Left ventricle myocardium superior (tissue), 1 donor: Measurements from ENCODE around the gene SLX9. TPM values are rescaled to one million over a fixed set of nuclear protein-coding genes. Genes with fewer than 3 reads are reported as not detected.
A peak's percentile ranks its signal among the peaks of the same experiment; 100 is the strongest.

Experiments
- ATAC-seq: fragments of 200-7000 bp; cut with Tn5 transposase; one replicate; pipeline ENCODE4 v1.9.1; 2020; ENCODE audit warnings: mild to moderate bottlenecking, moderate library complexity
- DNase-seq: peaks from one replicate; pipeline ENCODE4 v3.0.0-alpha.2; 2020
- intact Hi-C: fragments of 100-400 bp; cut with micrococcal nuclease; formaldehyde crosslinking; loops from one replicate; pipeline ENCODE4 v1.11.0; 2022
- long read RNA-seq: library from polyadenylated mRNA; unstranded; transcript quantifications from one replicate; pipeline ENCODE4 v2.0.0, GENCODE V29; 2021
- total RNA-seq: library from RNA; stranded (reverse); fragmentation: NEBNext Ultra II Directional; extraction: Animal tissue kit (Norgen Biotek cat#: 25700); gene quantifications from one replicate; pipeline ENCODE4 v1.2.1, GENCODE V29; 2021
- donor health status: DM: no; HTN: yes; CAD: no; lungs with severe emphysema.

Gene SLX9
- total RNA-seq = 69.9 TPM
- long read RNA-seq, transcript FAM207A-201 (6 exons, 927 nt) = minor isoform, 11 of 57 reads
- long read RNA-seq, transcript FAM207A-202 (6 exons, 880 nt) = major isoform, 13 of 57 reads
- long read RNA-seq, partial matches to known transcripts = 13 of 57 reads
- long read RNA-seq, other reads (novel, unspliced or antisense) = 20 of 57 reads

DNA sequence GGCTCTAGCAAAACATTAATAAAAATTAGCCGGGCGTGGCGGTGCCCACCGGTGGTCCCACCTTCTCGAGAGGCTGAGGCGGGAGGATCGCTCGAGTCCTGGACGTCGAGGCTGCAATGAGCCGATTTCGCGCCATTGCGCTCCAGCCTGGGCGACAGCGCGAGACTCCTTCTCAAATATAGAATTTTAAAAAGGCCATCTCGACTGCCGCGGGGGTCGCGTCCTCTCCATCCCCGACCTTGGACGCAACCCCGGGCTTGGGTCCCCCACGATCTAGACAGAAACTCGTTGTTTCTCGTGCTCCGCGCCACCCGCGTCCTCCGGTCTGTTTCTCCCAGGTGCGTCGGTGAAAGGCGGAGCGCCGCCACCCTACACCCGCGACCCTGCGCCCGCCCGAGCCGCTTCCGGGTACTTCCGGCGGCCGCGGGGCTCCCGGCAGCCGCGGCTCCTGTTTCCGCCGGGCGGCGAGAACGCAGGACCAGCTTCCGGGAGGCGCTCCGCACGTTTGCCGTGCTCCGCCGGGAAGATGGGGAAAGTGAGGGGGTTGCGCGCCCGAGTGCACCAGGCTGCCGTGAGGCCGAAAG lies at the start of gene SLX9:
Gene SLX9 (plus strand): TSS at position 498 of the 584 bp plus-strand sequence. CDS start 29 bp downstream, at position 527.
- DNase-seq (peak; percentile 89), ATAC-seq (peak; percentile 90)
- intact Hi-C loops = no loop called here

GRCh38 chr21:44890338-44890931 lies 49.4 kb upstream of the SLX9 start:
- intact Hi-C loops = no loop called here
- DNase-seq = peak; percentile 29
- no peak for ATAC-seq

- no peak for ATAC-seq
- peak; percentile 23 for DNase-seq
- intact Hi-C loops = no loop called here
Observed at GRCh38 chr21:44890961-44891541, 48.8 kb upstream of the SLX9 start.

DNA sequence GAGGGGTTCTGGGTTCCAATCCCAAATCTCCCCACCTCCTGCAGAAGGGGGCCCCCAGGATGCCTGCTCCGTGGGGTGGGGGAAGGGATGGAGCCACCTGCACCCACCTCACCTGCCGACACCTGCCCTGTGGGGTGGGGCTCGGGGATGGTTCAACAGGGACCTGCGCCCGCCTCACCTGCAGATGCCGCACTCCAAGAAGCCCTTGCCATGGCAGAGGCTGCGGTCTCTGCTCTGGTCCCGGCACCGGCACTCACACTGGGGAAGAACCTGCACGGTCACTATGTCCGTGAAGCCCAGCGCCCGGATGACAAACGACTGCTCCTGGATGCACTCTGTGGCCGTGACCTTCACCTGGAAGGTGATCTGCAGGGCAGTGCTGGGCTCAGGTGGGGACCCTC lies 48.2 kb upstream of the SLX9 start:
- DNase-seq = peak; percentile 23
- no peak for ATAC-seq
- intact Hi-C loops = no loop called here

DNA sequence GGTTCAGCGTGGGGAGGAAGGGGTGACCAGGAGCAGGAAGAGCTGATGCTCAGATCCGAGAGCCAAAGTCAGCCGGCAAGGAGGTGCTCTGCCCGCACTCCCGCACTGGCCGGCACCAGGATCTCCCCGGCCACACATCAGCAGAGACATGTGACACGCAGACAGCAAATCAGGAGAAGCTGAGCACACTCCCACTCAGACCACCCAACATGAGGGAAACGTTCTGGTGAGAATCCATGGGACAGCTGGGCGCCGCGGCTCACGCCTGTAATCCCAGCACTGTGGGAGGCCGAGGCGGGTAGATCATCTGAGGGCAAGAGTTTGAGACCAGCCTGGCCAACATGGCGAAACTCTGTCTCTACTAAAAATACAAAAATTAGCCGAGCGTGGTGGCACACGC lies 47.7 kb upstream of the SLX9 start:
- DNase-seq = peak; percentile 12
- no peak for ATAC-seq
- intact Hi-C loops = no loop called here

DNA sequence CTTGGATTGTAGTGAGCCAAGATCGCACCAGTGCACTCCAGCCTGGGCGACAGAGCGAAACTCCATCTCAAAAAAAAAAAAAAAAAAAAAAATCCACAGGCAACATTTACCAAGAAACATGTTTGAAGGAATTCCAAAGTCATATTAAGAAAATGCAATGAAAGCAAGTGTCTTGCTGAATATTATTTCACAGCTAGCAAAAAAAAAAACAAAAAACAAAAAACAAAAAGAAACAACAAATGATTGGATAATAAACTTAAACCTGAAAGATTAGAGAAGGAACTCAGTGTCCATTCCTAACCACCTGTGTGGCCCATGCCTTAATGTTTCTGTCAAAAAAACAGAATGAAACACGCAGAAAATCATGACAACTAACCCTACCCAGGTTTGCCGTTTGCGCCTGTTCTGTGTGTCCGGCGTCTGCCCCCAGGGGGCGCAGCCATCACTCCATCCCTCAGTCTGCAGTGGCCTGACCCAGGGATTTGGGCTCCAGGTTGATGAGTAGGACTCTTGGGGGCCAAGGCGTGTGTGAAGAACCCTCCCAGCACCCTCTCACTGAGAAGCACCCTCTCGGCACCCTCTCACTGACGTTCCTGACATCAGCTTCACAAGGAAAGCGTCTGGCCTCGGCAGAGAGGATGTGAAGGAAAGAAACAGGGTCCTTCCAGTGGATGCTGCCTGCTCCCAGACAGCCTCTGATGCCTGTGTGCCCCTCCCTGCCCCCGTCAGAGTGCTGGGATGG lies 47.1 kb upstream of the SLX9 start:
- DNase-seq = peak; percentile 86
- peak; percentile 74 for ATAC-seq
- intact Hi-C loops = no loop called here

- intact Hi-C loops = no loop called here
- DNase-seq (no peak), ATAC-seq (no peak)
Observed at GRCh38 chr21:44893278-44893556, 46.6 kb upstream of the SLX9 start.

DNA sequence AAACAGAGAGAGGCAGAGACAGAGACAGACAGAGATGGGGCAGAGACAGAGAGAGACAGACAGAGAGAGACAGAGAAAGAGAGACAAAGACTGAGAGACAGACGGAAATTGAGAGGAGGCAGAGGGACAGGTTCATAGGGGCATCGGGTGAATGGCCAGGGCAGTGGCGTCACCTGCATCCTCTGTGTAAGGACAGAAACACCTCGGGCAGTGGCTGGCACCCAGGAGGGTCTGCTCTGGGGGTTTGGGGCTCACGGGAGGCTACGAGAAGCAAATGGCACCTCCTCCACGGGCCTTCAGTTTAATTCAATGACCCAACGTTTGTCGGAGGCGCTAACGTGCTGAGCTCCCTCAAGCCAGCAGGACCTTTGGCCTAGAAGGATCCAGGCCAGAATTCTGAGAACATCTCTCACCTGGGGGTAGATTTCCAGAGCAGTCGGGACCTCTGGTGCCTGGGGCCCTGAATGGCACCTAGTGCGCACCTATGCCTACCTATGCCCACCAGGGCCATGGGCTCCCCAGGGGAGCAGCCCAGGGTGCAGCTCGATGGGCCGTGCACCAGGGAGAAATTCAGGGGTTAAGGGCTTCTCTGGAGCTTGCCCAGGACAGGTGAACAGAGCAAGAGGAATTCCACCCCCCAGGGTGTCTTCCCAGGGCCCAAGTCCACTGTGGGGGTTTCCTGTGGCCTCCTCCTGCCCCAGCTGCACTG lies 45.7 kb upstream of the SLX9 start:
- no peak for ATAC-seq
- DNase-seq = peak; percentile 17

GRCh38 chr21:44894687-44895302 lies 45.0 kb upstream of the SLX9 start:
- DNase-seq (peak; percentile 15), ATAC-seq (no peak)
- intact Hi-C loops = no loop called here

More for the DNA sequence above, 45.7 kb upstream of the SLX9 start:
- intact Hi-C loops = no loop called here

DNA sequence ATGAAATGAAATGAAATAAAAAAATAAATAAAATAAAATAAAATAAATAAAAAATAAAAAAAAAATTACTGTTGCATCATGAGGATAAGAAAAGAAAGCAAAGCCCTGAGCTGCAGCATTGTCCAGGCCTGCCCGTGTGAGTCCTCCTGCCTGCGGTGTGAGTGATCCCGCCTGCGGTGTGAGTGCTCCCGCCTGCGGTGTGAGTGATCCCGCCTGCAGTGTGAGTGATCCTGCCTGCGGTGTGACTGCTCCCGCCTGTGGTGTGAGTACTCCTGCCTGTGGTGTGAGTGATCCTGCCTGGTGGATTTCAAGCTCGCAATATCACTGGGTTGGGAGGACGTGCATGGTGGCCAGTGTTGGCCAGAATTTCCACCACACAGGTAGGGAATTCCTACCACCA lies 44.0 kb upstream of the SLX9 start:
- intact Hi-C loops = no loop called here
- ATAC-seq (no peak), DNase-seq (peak; percentile 12)

DNA sequence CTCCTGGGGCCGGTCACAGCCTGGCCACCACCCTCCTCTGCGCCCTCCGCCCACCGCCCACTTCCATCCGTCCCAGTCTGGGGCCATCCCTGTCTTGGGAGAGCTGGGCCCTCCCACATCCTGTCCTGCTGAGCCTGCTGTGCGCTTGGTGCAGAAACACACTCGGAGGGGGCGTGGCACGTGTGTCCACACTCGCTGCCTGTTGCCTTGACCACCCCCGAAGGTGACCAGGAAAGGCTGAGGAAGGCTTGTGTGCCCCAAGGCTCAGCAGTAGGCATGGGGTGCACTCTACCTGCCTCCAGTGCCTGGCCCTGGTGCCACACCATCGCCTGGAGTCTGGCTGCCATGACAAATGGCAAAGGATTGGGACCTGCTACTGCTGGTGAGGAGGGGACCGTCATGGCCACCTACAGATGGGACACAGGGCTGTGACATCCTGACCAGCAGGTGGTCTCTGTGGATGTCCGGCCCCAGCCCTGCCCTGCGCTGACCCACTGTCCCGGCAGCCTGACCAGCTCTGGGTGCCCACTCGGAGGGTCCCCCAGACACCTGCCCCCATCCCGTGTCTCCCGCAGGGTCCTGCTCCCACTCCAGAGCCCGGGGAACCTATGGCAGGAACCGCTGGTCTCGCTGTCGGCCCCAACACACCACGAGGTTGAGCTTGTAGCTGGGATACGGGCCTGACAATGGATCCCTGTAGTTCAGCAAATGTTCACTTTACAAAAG lies 43.1 kb upstream of the SLX9 start:
- DNase-seq (peak; percentile 23), ATAC-seq (no peak)
- intact Hi-C loops = no loop called here

- DNase-seq = peak; percentile 47
- intact Hi-C loops = no loop called here
- ATAC-seq = peak; percentile 58
Observed at GRCh38 chr21:44897326-44898010, 42.4 kb upstream of the SLX9 start.

GRCh38 chr21:44898011-44898488 lies 41.8 kb upstream of the SLX9 start:
- ATAC-seq (no peak), DNase-seq (peak; percentile 27)
- intact Hi-C loops = no loop called here

DNA sequence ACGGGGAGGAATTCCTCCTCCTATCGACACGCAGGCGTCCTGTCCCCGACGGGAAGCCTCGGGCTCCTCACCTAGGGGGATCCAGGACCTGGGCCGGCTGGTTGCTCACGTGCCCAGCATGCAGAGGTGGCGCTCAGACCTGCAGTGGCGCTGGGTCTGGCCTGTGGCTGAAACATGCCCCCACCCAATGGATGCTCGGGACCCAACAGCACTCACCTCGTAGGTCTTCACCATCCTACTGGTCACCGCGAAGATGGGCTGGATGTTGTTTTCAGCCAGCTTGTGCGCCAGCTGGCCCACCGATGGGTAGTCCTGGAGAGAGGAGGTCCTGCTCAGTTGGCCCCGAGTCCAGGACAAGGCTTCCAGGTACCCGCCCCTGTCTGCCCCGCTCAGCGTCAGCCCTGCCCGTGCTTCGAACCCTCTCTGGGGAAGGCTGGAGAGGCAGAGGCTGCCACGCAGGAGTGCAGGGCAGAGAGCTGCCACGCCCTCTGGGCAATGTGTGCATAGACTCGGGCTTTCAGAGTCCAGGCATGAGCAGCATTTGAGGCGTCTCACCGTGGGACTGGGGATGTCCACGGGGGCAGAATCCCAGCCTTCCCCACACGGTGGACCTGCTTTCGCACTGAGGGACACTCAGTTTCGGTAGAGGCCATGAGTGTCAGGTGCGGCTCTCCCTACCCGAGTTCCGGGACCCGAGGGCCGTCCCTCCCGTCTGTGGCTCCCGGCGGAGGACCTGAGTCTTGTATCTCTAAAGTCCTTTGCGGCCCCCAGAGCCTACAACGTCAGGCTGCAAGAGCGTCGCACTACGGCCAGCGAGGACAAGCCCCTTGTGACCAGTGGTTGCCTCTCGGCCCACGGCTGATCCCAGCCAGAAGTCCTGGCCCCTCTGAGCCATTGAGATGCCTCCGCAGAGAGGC lies 40.7 kb upstream of the SLX9 start:
- DNase-seq (peak; percentile 28), ATAC-seq (no peak)
- intact Hi-C loops = no loop called here

DNA sequence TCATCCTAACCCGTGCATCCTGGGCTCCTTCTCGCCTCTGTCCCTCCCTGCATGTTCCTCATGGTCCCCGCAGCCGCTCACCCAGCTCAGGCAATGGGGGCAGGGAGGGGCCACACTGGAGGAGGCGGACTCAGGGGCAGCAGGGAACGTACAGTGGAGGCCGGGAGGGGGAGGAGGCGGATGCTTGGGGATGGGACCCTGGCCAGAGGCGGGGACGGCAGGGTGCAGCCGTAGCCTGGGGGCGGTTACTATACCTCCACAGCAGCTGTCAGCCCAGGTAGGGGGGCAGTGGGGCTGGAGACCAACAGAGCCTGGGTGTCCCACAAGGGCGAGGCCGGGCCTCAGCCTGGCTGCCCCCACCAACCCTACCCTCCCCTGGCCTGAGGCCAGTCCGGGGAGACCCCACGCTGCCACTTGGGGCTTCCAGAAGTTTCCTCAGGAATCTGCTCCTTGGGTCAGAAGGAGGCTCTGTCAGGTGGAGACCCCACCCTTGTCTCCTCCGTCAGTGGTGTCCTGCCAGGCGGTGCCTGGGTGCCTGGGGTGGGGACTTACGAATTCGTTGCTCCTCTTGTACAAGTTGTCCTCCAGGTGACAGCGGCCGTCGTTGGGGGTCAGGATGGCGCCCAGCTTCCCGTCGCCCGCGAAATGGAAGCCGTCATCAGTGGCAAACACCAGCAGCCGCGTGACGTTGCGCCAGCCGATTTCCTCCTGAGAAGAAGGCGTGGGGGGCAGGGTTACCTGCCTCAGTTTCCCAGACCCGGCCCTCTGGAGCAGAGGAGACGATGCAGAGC lies 39.9 kb upstream of the SLX9 start:
- intact Hi-C loops = no loop called here
- ATAC-seq = no peak
- DNase-seq = peak; percentile 25
